Kidney glomerular epithelial cell (primary cell): Measurements from ENCODE around the gene CYP2D6.
"Not testable (repeated sequence)": the region's sequence is repeated elsewhere in the genome, so short reads cannot be mapped to it uniquely, and the experiment has no call there.

ENCODE experiments used
- DNase-seq: peaks from one replicate; lab custom pipeline; 2025; lab: John Stamatoyannopoulos, UW

CYP2D6 gene

DNA sequence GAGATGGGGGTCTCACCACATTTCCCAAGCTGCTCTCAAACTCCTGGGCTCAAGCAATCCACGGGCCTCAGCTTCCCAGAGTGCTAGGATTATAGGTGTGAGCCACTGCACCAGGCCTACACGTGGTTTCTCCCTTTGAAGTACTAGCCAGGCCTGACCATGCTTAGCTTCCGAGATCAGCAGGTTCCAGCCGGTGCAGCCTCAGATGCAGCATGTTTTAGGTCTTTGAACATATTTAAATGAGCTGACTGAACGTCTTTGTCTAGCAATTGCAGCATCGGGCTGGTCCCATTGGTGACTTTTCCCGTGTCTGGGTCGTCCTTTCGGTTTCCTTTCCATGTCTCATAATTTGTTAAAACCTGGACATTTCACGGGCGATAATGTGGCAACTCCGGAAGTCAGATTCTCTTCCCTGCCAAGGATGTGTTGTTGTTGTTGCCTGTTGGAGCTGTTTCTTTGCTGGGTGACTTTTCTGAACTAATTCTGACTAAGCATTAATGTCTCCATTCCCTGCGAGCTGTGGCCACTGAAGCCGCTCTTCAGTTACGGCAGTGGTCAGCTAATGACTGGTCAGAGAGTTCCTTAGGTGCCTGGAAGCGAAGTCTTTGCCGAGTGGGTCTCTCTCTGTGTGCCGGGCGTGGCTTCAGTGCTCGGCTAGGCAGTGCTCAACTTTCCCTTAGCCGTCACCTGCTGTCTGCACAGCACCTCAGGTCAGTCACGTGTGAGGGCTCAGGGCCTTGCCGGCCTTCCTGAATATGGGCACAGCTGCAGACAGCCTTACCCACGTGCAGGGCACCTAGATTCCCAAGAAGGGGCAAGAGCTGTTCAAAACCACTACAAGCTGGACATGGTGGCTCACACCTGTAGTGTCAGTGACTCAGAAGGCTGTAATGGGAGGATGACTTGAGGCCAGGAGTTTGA, 3.8 kb upstream of the CYP2D6 start:
- no peak for DNase-seq

DNA sequence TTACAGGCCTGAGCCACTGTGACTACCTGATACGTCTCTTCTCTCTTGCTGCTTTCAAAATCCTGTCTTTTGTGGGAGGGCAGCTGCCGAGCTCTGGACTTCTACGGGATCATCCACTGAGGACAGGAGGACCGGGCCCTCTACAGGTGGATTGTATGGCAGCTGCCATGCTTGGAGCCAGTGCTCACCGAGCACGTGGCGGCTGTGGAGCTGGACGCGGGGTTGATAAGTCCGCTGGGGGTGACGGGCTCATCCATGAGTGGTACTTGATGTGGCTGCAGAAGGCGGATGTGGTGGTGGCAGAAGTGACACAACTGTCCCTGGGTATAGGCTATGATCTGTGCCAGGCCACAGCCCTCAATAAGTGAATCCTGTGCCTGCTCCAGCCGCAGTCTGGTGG, 1.8 kb upstream of the CYP2D6 start:
- DNase-seq, result no peak

DNA sequence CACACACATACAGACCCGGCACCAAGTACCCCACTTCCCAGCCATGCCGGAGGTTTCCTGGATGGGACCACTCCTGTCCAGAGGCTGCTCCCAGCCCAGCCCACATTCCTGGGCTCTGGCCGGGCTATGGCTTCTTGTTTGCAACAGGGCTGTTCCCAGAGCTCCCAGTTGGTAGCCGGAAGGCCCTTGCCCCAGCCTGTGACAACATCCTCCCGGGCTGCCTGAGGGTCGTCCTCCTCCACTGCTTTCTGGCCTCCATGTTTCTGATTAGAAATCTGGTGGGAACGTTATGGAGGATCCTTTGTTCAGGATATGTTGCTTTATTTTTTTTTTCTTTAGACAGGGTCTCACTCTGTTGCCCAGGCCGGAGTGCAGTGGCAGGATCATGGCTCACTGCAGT, 952 bp upstream of the CYP2D6 start:
- no peak for DNase-seq

DNA sequence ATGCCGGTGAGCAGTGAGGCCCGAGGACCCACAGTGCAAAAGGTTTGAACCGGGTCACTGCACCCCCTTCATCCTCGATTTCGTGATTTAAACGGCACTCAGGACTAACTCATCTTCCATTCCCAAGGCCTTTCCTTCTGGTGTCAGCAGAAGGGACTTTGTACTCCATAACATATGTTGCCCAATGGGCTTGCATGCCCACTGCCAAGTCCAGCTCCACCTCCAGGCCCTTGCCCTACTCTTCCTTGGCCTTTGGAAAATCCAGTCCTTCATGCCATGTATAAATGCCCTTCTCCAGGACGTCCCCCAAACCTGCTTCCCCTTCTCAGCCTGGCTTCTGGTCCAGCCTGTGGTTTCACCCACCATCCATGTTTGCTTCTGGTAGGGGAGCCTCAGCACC, 428 bp downstream of the CYP2D6 start:
- DNase-seq, result not testable (repeated sequence)

DNA sequence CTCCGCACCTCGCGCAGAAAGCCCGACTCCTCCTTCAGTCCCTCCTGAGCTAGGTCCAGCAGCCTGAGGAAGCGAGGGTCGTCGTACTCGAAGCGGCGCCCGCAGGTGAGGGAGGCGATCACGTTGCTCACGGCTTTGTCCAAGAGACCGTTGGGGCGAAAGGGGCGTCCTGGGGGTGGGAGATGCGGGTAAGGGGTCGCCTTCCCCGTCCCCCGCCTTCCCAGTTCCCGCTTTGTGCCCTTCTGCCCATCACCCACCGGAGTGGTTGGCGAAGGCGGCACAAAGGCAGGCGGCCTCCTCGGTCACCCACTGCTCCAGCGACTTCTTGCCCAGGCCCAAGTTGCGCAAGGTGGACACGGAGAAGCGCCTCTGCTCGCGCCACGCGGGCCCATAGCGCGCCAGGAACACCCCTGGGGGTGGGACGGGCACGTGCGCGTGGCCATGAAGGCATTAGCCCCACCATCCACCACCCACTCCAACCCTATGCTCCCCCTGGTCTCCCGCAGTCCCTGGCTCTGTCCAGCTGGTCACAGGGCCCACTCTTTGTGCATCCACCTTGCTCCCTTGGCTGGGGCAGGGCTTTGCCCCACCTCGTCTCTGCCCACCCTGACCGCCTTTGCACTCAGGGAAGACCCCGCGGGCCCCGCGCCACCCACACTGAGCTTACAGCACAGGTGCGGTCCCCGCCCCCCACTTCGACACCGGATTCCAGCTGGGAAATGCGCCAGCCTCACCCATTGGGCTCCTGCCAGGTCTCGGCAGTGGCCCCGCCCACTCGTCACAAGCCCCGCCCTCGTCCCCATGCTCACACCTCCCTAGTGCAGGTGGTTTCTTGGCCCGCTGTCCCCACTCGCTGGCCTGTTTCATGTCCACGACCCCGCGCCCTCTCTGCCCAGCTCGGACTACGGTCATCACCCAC, 1.6 kb downstream of the CYP2D6 start:
- DNase-seq, result not testable (repeated sequence)

DNA sequence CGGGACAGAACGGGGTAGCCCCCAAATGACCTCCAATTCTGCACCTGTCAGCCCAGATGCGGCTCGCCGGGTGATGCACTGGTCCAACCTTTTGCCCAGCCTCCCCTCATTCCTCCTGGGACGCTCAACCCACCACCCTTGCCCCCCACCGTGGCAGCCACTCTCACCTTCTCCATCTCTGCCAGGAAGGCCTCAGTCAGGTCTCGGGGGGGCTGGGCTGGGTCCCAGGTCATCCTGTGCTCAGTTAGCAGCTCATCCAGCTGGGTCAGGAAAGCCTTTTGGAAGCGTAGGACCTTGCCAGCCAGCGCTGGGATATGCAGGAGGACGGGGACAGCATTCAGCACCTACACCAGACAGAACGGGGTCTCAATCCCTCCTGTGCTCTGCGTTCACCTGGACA, 2.6 kb downstream of the CYP2D6 start:
- DNase-seq, result not testable (repeated sequence)

DNA sequence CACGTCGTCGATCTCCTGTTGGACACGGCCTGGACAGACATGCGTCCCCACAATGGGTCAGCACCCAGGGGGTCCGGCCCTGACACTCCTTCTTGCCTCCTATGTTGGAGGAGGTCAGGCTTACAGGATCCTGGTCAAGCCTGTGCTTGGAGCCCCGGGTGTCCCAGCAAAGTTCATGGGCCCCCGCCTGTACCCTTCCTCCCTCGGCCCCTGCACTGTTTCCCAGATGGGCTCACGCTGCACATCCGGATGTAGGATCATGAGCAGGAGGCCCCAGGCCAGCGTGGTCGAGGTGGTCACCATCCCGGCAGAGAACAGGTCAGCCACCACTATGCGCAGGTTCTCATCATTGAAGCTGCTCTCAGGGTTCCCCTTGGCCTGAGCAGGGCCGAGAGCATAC, 3.0 kb downstream of the CYP2D6 start:
- DNase-seq, result no peak

DNA sequence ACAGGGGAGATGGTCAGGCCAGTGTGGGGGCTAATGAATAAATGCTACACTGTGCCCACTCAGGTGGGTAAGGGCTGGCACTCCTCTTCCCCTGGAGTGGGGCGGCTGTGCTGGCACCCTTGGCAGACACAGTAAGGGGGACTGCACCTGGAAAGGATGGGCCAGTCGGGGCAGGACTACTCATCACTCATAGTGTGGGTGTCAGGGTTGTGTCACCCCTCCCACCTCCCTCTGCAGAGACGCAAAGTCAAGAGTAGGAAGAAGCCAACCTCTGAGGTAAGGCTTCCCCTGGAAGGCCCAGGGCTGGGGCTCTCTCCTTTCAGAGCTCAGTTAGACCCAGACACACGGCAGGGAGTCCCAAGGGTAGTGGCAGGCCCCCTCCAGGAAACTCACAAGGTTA, 7.1 kb downstream of the CYP2D6 start:
- not testable (repeated sequence) for DNase-seq

DNA sequence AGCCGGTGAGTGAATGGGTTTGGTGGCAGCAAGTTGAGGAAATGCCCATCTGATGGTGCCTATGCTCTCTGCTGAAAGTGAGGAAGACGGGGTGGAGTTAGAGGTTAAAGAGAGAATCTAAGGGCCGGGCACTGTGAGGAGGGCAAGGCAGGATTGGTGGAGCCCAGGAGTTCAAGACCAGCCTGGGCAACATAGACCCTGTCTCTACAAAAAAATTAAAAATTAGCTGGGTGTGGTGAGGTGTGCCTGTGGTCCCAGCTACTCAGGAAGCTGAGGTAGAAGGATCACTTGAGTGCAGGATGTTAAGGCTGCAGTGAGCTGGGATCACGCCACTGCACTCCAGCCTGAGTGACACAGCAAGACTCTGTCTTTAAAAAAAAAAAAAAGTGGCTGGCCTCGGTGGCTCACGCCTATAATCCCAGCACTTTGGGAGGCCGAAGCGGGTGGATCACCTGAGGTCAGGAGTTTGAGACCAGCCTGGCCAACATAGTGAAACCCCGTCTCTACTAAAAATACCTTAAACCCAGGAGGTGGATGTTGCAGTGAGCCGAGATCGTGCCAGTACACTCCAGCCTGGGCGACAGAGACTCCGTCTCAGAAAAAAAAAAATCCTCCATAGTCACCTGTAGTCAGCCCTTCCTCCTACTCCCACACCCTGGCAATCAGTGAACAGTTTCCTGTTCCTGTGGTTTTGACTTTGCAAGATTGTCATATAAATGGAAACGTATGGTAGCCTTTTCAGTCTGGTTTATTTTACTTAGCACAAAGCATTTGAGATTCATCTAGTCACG, 10.2 kb downstream of the CYP2D6 start:
- not testable (repeated sequence) for DNase-seq

DNA sequence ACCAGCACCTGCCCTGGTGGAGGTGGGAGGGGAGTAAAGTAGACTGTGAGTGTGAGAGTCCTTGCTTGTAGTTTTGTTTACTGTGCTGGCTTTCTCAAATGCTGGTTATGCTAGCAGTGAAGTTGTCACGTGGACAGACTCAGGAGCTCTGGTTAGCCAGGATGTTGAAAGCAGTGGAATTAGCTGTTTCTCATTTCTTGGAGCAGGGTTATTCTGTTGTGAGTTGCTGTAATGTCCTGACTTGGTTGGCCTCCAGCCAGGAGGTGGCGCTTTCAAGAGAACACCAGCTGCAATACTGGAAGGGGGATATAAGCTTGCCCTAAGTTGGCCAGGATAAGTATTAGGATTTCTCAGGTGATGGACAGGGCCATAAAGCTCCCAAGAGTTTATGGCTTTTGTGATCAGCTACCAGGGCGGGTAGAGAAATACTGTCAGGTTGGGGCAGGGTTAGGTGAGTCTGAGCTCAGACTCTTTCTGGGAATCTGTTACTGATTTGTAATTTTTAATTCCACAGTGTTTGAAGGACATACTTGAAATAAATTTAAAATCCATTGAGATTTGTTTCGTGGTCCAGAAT, 13.7 kb downstream of the CYP2D6 start:
- no peak for DNase-seq

DNA sequence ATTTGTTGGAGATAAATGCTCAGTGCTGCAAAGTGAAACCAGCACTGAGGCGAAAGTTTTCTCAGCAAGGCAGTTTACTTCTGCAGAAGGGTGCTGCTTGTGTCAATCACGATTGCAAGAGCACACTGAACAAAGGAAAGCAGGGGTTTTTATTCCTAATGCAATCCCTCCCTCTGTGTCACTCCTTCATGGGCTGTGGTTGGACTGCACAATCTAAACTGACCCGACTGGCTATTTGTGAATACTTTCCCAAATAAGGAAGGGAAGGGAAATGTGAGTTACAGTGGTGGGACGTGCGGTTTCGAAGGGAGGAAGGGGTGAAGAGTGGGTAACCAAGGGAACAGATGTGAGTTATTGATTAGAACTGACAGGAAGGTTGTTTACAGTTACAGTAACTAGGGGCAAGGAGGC, 15.2 kb downstream of the CYP2D6 start:
- not testable (repeated sequence) for DNase-seq

DNA sequence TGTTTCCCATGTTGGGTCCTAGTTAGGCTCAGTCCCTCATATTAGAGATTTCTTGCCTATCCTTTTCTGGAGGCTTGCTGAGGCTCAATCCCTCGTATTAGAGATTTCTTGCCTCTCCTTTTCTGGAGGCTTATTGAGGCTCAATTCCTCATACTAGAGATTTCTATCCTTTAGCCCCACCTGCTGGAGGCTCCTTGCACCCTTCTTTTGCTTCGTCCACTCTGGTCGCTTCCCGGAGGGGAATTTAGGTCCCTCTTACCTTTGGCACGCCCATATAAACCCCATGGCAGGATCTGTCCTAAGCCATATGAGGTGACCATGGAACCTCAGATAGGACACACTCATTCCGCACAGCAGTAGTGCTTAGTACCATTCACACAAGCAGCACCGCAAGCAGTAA, 15.9 kb downstream of the CYP2D6 start:
- no peak for DNase-seq

DNA sequence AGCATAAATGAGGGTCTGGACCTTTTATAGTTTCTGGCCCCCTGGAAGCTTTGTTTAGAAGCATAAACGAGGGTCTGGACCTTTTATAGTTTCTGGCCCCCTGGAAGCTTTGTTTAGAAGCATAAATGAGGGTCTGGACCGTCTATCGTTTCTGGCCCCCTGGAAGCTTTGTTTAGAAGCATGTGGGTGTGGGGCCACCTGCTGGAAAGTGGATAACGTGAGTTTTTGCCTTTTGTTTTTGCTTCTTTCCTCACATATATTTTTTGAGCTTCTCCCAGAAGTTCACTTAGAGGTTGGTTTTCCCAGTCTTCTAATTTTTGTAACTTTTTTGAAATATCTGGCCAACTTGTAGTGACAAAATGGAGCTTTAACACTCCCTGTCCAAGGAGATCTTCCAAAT, 17.8 kb downstream of the CYP2D6 start:
- not testable (repeated sequence) for DNase-seq

DNA sequence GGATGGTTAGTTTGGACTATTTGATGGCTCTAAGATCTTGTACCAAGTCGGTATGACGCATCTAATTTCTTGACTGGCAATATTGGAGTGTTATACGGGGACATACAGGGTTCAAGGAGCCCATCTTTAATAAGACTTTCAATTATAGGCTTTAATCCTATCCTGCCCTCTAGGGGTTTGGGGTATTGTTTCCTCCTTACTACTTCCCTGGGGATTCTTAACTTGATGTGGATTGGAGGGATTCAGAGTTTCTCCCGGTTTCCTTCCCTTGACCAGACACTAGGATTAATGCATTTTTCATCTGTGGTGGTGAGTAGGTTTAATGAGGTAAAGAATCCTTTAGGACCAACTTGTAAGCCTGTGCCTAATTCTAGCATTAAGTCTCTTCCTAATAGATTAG, 18.8 kb downstream of the CYP2D6 start:
- no peak for DNase-seq

DNA sequence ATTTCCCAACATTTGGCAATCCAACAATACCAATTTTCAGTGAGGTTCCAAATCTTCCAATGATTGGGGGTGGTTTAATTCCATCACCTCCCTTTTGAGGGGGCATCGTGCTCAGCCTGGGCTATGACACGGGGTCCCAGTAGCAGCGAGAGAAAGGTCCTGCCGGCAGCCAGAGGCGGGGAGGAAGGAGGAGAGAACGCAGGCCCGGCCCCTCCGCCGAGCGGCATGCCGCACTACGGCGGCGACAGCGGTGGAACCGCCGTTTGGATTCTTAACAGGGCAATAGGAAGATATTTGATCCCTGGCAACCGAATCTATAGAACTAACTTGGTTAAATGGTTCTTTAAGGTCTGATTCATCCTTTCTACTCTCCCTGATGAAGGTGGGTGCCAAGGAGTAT, 21.8 kb downstream of the CYP2D6 start:
- no peak for DNase-seq

DNA sequence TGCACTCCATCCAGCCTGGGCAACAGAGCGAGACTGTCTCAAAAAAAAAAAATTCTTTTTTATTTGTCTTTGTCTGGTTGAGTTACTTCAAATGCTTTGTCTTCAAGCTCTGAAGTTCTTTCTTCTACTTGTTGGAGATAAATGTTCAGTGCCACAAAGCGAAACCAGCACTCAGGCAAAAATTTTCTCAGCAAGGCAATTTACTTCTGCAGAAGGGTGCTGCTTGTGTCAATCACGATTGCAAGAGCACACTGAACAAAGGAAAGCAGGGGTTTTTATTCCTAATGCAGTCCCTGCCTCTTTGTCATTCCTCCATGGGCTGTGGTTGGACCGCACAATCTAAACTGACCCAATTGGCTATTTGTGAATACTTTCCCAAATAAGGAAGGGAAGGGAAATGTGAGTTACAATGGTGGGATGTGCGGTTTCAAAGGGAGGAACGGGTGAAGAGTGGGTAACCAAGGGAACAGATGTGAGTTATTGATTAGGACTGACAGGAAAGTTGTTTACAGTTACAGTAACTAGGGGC, 26.2 kb downstream of the CYP2D6 start:
- DNase-seq, result not testable (repeated sequence)

DNA sequence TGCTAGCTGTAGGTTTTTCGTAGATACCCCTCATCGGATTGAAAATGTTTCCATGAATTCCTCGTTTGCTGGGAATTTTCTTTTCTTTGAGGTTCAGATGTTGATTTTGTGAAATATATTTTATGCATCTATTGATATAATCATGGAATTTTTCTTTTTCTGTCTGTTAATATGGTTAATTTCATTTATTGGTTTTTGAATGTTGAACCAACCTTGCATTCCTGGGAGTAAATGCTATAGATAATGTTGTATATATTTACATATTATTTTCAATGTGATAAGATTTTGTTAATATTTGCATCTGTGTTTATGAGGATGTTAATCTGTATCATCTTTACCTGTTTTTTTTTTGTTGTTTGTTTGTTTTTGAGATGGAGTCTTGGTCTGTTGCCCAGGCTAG, 29.4 kb downstream of the CYP2D6 start:
- DNase-seq, result no peak

DNA sequence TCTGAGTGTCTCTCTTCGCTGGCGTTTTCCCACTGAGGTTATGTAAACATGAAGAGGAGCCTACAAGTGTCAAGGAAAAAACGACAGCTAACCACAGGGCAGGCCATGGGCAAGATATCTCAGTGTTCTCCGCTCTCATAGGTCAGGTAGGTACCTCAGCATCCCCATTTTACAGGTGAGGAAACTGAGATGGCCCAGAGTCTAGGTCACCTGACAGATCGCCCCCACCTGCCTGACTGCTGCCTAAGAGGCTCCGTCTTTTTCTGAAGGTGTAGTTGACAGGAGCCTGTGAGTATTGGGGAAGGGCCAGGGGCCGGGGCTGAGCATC, 39.2 kb downstream of the CYP2D6 start:
- no peak for DNase-seq

DNA sequence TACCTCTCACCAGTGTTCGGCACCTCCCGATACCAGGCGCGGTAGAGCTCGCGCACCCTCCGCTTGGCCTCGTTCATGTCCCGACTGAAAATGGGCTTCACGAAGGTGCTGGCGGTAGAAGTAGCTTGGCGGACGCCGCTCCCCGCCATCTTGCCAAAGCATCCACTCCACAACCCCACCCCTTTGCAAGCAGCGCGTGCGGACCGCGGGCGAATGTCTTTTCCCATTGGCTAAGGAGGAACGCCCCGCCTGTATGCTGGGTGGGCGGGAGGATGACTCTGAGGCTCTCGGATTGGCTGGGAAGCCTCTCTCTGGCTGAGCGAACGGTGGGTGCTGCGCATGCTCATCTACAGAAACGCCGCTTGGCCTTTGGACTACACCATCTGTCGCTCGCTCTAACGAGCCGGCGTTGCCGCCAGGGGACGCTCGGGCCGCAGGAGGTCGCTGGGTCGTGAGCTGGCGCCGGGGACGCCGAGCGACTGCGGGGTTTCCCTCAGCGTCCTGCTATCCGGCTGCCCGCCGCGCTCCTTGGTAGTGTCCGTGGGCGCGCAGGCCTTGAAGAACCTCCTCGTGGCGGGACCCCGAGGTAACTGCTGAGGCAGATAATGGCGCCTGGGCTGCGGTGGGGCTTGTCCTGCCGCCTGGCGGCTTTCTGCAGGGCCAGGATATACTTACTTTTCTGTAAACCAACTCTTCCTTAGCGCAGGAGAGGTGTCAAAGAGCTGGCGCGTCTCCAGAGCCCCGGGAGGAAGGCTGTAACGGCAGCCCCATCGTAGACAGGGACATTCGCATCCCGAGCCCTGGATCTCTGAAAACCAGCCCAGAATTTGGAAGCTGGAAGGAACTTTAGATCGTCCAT, 39.8 kb downstream of the CYP2D6 start, which contains the start of gene NDUFA6:
Gene NDUFA6 (minus strand): TSS at position 177 of the 859 bp plus-strand sequence. CDS start 28 bp downstream, at position 149.
- DNase-seq, result peak; percentile 98

DNA sequence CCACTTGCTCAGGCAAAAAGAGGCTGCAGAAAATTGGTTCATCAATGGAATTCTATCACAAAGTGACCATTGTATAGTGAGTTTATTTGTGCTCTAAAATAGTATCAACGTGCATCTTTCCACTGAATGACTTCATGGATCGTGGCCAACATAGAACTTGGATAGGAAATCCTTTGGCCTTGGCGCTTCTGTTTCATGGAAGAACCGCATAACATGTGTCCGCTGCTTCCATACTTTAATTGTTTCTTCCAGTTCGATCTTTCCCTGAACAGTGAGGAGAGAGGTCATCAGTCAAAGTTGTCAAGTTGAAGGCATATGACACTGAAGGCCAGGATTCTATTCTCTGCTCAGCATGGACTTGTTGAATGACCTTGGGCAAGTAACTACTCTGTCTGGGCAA, 44.6 kb downstream of the CYP2D6 start:
- DNase-seq, result no peak
